22Rv1 (cell line): ENCODE data around the gene CAMK2B.

Experiments
- H3K27ac ChIP-seq: fragments of 450-650 bp; 2 replicates; pipeline ENCODE4 v1.5.1; 2017
- CTCF ChIP-seq: fragments of 450-650 bp; IDR thresholded peaks from 2 replicates; pipeline ENCODE4 v1.5.1; 2017; ENCODE audit warnings: mild to moderate bottlenecking
- ZFX ChIP-seq: fragments of 450-650 bp; IDR thresholded peaks from 2 replicates; pipeline ENCODE4 v1.6.1; 2017; ENCODE audit warnings: antibody characterized with exemption, borderline replicate concordance

CAMK2B gene

GRCh38 chr7:44222074-44222473 lies 103.3 kb downstream of the CAMK2B start:
- TF ChIP-seq CTCF: no peak
- no peak overlapping the region for H3K27ac ChIP-seq

GRCh38 chr7:44221231-44221791 lies 104.1 kb downstream of the CAMK2B start:
- TF ChIP-seq CTCF (no peak), ZFX (no peak)
- H3K27ac ChIP-seq: no peak overlapping the region

GRCh38 chr7:44220358-44221112 lies 104.9 kb downstream of the CAMK2B start:
- no peak overlapping the region for H3K27ac ChIP-seq
- no peak for TF ChIP-seq ZFX
- no peak for TF ChIP-seq CTCF

- TF ChIP-seq CTCF: no peak
- TF ChIP-seq ZFX: no peak
- H3K27ac ChIP-seq: no peak overlapping the region
Observed at GRCh38 chr7:44220046-44220357, 105.4 kb downstream of the CAMK2B start.

- H3K27ac ChIP-seq: no peak overlapping the region
- no peak for TF ChIP-seq CTCF
- no peak for TF ChIP-seq ZFX
Observed at GRCh38 chr7:44219371-44220045, 105.9 kb downstream of the CAMK2B start.

GRCh38 chr7:44218418-44219201 lies 106.8 kb downstream of the CAMK2B start:
- TF ChIP-seq CTCF: no peak
- no peak for TF ChIP-seq ZFX
- H3K27ac ChIP-seq: no peak overlapping the region
